Measurements from ENCODE around the gene SPACA1. TPM values are rescaled to one million over a fixed set of nuclear protein-coding genes. Genes with fewer than 3 reads are reported as not detected.

Gene SPACA1
- total and polyA plus RNA-seq, 2 of the 8 experiments (the other 6 are each of a cell fraction or from before 2014, with no cell fraction given), result not detected

DNA sequence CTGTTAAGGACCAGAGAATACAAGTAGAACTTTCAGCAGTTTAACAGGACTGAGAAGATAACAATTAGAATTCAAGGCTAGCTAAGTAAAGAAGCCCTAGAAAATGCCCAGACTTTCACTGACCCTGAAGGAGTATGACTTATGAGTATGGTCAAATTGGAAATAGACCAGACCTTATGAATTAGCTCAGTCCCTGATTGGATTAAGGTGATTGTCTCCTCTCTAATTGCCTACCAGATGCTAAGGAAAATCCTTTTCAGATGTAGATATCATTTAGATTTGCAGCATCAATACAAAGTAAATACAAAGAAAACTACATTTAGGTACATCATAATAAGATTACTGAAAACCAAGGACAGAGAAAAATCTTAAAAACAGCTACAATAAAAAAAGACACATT lies 59.6 kb downstream of the SPACA1 start (continued):
- TF ChIP-seq, protein P1, sequence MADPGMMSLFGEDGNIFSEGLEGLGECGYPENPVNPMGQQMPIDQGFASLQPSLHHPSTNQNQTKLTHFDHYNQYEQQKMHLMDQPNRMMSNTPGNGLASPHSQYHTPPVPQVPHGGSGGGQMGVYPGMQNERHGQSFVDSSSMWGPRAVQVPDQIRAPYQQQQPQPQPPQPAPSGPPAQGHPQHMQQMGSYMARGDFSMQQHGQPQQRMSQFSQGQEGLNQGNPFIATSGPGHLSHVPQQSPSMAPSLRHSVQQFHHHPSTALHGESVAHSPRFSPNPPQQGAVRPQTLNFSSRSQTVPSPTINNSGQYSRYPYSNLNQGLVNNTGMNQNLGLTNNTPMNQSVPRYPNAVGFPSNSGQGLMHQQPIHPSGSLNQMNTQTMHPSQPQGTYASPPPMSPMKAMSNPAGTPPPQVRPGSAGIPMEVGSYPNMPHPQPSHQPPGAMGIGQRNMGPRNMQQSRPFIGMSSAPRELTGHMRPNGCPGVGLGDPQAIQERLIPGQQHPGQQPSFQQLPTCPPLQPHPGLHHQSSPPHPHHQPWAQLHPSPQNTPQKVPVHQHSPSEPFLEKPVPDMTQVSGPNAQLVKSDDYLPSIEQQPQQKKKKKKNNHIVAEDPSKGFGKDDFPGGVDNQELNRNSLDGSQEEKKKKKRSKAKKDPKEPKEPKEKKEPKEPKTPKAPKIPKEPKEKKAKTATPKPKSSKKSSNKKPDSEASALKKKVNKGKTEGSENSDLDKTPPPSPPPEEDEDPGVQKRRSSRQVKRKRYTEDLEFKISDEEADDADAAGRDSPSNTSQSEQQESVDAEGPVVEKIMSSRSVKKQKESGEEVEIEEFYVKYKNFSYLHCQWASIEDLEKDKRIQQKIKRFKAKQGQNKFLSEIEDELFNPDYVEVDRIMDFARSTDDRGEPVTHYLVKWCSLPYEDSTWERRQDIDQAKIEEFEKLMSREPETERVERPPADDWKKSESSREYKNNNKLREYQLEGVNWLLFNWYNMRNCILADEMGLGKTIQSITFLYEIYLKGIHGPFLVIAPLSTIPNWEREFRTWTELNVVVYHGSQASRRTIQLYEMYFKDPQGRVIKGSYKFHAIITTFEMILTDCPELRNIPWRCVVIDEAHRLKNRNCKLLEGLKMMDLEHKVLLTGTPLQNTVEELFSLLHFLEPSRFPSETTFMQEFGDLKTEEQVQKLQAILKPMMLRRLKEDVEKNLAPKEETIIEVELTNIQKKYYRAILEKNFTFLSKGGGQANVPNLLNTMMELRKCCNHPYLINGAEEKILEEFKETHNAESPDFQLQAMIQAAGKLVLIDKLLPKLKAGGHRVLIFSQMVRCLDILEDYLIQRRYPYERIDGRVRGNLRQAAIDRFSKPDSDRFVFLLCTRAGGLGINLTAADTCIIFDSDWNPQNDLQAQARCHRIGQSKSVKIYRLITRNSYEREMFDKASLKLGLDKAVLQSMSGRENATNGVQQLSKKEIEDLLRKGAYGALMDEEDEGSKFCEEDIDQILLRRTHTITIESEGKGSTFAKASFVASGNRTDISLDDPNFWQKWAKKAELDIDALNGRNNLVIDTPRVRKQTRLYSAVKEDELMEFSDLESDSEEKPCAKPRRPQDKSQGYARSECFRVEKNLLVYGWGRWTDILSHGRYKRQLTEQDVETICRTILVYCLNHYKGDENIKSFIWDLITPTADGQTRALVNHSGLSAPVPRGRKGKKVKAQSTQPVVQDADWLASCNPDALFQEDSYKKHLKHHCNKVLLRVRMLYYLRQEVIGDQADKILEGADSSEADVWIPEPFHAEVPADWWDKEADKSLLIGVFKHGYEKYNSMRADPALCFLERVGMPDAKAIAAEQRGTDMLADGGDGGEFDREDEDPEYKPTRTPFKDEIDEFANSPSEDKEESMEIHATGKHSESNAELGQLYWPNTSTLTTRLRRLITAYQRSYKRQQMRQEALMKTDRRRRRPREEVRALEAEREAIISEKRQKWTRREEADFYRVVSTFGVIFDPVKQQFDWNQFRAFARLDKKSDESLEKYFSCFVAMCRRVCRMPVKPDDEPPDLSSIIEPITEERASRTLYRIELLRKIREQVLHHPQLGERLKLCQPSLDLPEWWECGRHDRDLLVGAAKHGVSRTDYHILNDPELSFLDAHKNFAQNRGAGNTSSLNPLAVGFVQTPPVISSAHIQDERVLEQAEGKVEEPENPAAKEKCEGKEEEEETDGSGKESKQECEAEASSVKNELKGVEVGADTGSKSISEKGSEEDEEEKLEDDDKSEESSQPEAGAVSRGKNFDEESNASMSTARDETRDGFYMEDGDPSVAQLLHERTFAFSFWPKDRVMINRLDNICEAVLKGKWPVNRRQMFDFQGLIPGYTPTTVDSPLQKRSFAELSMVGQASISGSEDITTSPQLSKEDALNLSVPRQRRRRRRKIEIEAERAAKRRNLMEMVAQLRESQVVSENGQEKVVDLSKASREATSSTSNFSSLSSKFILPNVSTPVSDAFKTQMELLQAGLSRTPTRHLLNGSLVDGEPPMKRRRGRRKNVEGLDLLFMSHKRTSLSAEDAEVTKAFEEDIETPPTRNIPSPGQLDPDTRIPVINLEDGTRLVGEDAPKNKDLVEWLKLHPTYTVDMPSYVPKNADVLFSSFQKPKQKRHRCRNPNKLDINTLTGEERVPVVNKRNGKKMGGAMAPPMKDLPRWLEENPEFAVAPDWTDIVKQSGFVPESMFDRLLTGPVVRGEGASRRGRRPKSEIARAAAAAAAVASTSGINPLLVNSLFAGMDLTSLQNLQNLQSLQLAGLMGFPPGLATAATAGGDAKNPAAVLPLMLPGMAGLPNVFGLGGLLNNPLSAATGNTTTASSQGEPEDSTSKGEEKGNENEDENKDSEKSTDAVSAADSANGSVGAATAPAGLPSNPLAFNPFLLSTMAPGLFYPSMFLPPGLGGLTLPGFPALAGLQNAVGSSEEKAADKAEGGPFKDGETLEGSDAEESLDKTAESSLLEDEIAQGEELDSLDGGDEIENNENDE (IDR thresholded peaks at IDR 0.05; ENCODE audit: insufficient replicate concordance, low read length), result no peak
- TF ChIP-seq CBX8 (IDR thresholded peaks at IDR 0.05; ENCODE audit: borderline replicate concordance, low read depth, low read length) (no peak), CTBP2 (IDR thresholded peaks at IDR 0.05; ENCODE audit: borderline replicate concordance, insufficient read depth, insufficient read length, low read length) (no peak), GTF2F1 (IDR thresholded peaks at IDR 0.05; ENCODE audit: borderline replicate concordance, low read depth, low read length) (no peak), BCL11A (IDR thresholded peaks at IDR 0.05; ENCODE audit: low read depth in 2 of 2, low read length in 2 of 2) (no peak)
- TF ChIP-seq, protein P2, sequence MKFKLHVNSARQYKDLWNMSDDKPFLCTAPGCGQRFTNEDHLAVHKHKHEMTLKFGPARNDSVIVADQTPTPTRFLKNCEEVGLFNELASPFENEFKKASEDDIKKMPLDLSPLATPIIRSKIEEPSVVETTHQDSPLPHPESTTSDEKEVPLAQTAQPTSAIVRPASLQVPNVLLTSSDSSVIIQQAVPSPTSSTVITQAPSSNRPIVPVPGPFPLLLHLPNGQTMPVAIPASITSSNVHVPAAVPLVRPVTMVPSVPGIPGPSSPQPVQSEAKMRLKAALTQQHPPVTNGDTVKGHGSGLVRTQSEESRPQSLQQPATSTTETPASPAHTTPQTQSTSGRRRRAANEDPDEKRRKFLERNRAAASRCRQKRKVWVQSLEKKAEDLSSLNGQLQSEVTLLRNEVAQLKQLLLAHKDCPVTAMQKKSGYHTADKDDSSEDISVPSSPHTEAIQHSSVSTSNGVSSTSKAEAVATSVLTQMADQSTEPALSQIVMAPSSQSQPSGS (IDR thresholded peaks at IDR 0.05; ENCODE audit: low read length), result no peak

All from H1 (cell line).